Vagina (tissue), 2 donors: Measurements from ENCODE around the gene ABLIM2.

ENCODE experiments used
- POLR2A ChIP-seq, 2 donors: fragments of 450-650 bp; IDR thresholded peaks; one replicate each; pipeline ENCODE4 v1.6.1; 2017; ENCODE audit warnings: antibody characterized with exemption in 2 of 2, mild to moderate bottlenecking in 2 of 2, moderate library complexity in 2 of 2
- POLR2AphosphoS5 ChIP-seq, 2 donors: sonication (generic); formaldehyde crosslinking; IDR thresholded peaks; one replicate each; pipeline ENCODE4 v1.9.0; 2017; ENCODE audit warnings: antibody characterized with exemption in 2 of 2, mild to moderate bottlenecking in 2 of 2, low read depth in 1 of 2; ENCODE audit not compliant: insufficient read depth in 1 of 2
- TF ChIP-seq, protein P1 (sequence below), 3 experiments: fragments of 450-650 bp in 2 of 3; fragments of 200-600 bp in 1 of 3; sonication (generic) in 1 of 3; IDR thresholded peaks; one replicate each; pipeline ENCODE4 v1.5.1; 2017 to 2019; ENCODE audit warnings: antibody characterized with exemption in 3 of 3, mild to moderate bottlenecking in 2 of 3, moderate library complexity in 2 of 3

DNA sequence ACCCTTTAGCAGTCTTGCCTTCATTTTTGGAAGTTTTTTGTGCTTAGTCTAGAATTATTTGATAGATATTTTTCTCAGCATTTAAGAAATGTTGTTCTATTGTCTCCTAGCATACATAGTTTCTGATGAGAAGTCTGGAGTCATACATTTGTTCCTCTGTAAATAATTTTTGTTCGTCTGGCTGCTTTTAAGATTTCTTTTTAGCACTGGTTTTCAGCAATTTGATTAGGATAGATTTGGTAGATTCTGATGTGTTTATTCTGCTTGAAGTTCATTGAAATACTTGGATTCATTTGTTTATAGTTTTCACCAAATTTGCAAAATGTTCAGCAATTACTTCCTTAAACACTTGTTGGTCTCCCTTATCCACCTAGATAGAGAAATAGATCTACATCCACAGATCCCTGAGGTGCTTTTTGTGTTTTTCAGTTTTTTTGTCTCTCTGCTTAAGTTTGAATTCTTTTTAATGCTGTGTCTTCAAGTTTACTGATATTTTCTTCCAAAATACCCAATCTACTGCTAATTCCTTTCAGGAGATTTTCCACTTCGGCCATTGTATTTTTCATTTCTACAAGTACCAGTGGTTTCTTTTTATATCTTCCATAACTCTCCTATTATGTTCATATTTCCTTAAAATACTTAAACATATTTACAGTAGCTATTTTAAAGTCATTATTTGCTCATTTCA is 64.9 kb downstream of the ABLIM2 start:
- TF ChIP-seq, protein P1, sequence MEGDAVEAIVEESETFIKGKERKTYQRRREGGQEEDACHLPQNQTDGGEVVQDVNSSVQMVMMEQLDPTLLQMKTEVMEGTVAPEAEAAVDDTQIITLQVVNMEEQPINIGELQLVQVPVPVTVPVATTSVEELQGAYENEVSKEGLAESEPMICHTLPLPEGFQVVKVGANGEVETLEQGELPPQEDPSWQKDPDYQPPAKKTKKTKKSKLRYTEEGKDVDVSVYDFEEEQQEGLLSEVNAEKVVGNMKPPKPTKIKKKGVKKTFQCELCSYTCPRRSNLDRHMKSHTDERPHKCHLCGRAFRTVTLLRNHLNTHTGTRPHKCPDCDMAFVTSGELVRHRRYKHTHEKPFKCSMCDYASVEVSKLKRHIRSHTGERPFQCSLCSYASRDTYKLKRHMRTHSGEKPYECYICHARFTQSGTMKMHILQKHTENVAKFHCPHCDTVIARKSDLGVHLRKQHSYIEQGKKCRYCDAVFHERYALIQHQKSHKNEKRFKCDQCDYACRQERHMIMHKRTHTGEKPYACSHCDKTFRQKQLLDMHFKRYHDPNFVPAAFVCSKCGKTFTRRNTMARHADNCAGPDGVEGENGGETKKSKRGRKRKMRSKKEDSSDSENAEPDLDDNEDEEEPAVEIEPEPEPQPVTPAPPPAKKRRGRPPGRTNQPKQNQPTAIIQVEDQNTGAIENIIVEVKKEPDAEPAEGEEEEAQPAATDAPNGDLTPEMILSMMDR (IDR thresholded peaks at IDR 0.05), result no peak
- no peak for TF ChIP-seq POLR2A (IDR thresholded peaks at IDR 0.05)
- no peak for TF ChIP-seq POLR2AphosphoS5 (IDR thresholded peaks at IDR 0.05; ENCODE audit: insufficient read depth in 1 of 2, low read depth in 1 of 2)
